Suprapubic skin (tissue), 3 donors: Measurements from ENCODE around the gene PIEZO1.

Experiments used
- CTCF ChIP-seq, 2 donors: fragments of 200-600 bp in 1 of 2; fragments of 450-650 bp in 1 of 2; sonication (generic) in 1 of 2; IDR thresholded peaks; one replicate each; pipeline ENCODE4 v1.5.1; 2016 to 2019; ENCODE audit warnings: antibody characterized with exemption in 2 of 2, mild to moderate bottlenecking in 1 of 2, moderate library complexity in 1 of 2
- POLR2AphosphoS5 ChIP-seq, 3 donors: sonication (generic); formaldehyde crosslinking; IDR thresholded peaks; one replicate each; pipeline ENCODE4 v1.6.1; 2017; ENCODE audit warnings: antibody characterized with exemption in 3 of 3

- TF ChIP-seq CTCF (IDR thresholded peaks at IDR 0.05) (no peak), POLR2AphosphoS5 (IDR thresholded peaks at IDR 0.05) (no peak)
These were observed 49.9 kb downstream of the PIEZO1 start for GRCh38 chr16:88735121-88735520.
